Endodermal cell (in vitro differentiated cells): ENCODE results near the gene WASF3. TPM values are rescaled to one million over a fixed set of nuclear protein-coding genes. Genes with fewer than 3 reads are reported as not detected.

ENCODE experiments used
- DNase-seq: peaks from one replicate; pipeline ENCODE4 v3.0.0-alpha.2; 2017
- H3K27ac ChIP-seq: 2 replicates; pipeline ENCODE4 v1.5.1; 2013; ENCODE audit warnings: mild to moderate bottlenecking, low read depth, low read length, moderate library complexity
- H3K27me3 ChIP-seq: 2 replicates; pipeline ENCODE4 v1.6.1; 2013; ENCODE audit warnings: mild to moderate bottlenecking, low read length, moderate library complexity; ENCODE audit not compliant: insufficient read depth, control insufficient read depth, poor library complexity, severe bottlenecking
- H3K36me3 ChIP-seq: 2 replicates; pipeline ENCODE4 v1.7.0; 2013; ENCODE audit warnings: mild to moderate bottlenecking, low read length, moderate library complexity; ENCODE audit not compliant: control insufficient read depth, insufficient read depth
- H3K4me1 ChIP-seq: one replicate; pipeline ENCODE4 v1.7.0; 2013; ENCODE audit warnings: low read length; ENCODE audit not compliant: control insufficient read depth, insufficient read depth
- H3K4me3 ChIP-seq: 2 replicates; pipeline ENCODE4 v1.5.1; 2013; ENCODE audit warnings: mild to moderate bottlenecking, low read length, moderate library complexity
- H3K9ac ChIP-seq: 2 replicates; pipeline ENCODE4 v1.6.1; 2013; ENCODE audit warnings: mild to moderate bottlenecking, low read length, moderate library complexity; ENCODE audit not compliant: poor library complexity, severe bottlenecking; ENCODE audit errors: extremely low read depth
- H3K9me3 ChIP-seq: 2 replicates; pipeline ENCODE4 v1.6.1; 2013; ENCODE audit warnings: mild to moderate bottlenecking, low read length, moderate library complexity; ENCODE audit not compliant: control insufficient read depth
- H3K27ac Mint-ChIP-seq: 2 replicates; pipeline ENCODE4 v1.8.0; 2020; ENCODE audit warnings: mixed read lengths
- H3K27me3 Mint-ChIP-seq: 2 replicates; pipeline ENCODE4 v1.8.0; 2021; ENCODE audit warnings: mild to moderate bottlenecking, mixed read lengths; ENCODE audit not compliant: insufficient read depth
- H3K36me3 Mint-ChIP-seq: 2 replicates; pipeline ENCODE4 v1.8.0; 2020; ENCODE audit warnings: low read depth, mixed read lengths
- H3K4me1 Mint-ChIP-seq: 2 replicates; pipeline ENCODE4 v1.8.0; 2020; ENCODE audit warnings: mixed read lengths
- H3K4me3 Mint-ChIP-seq: 2 replicates; pipeline ENCODE4 v1.8.0; 2020; ENCODE audit warnings: mild to moderate bottlenecking, moderate library complexity, mixed read lengths
- H3K9me3 Mint-ChIP-seq: 2 replicates; pipeline ENCODE4 v1.8.0; 2020; ENCODE audit warnings: mild to moderate bottlenecking, mixed read lengths
- CTCF ChIP-seq: fragments of 200-600 bp; sonication (generic); conservative IDR thresholded peaks from 2 replicates; pipeline ENCODE4 v1.5.0; 2021; ENCODE audit warnings: antibody characterized with exemption, mild to moderate bottlenecking
- WGBS, 2 experiments: methylation state at CpG; one replicate each; pipeline versions ENCODE4 v1.1.5 to v1.1.7; 2013; ENCODE audit warnings: missing lambda C conversion rate in 2 of 2, mixed read lengths in 1 of 2; ENCODE audit not compliant: insufficient coverage in 1 of 2, insufficient read length in 1 of 2; 5-methylcytosine and 5-hydroxymethylcytosine counted together
- total RNA-seq, 2 donors: library from RNA; stranded (reverse); fragmentation: NEBNext Ultra II Directional in 1 of 2; extraction: Animal tissue kit (Norgen Biotek cat#: 25700) in 1 of 2; gene quantifications; 2 replicates in 1 of 2; 3 replicates in 1 of 2; pipeline ENCODE4 v1.2.1, GENCODE V29; 2021

The WASF3 gene
- total RNA-seq, 2 donors from 2014 or later: 20.5 to 32.6 TPM

GRCh38 chr13:26555413-26555812 is 2.1 kb upstream of the WASF3 start:
- DNase-seq: no peak
- Histone ChIP-seq H3K36me3 (no peaks in the 10 kb centered on the region), H3K27me3 (peaks cover 14% of the 10 kb centered on the region), H3K4me1 (no peaks in the 10 kb centered on the region), H3K4me3 (no peak overlapping the region), H3K27ac (no peak overlapping the region), H3K9me3 (no peaks in the 10 kb centered on the region), H3K9ac (no peak overlapping the region)
- peaks cover 28% of the 10 kb centered on the region for H3K27me3 Mint-ChIP-seq
- no peak for TF ChIP-seq CTCF
- H3K27ac Mint-ChIP-seq: no peak overlapping the region
- peaks cover 13% of the 10 kb centered on the region for H3K4me1 Mint-ChIP-seq
- WGBS, 2 experiments: 87% methylated on average over 1 of the region's 1 CpG; no CpG with 5 or more reads in 1 of the 2 experiments
- H3K9me3 Mint-ChIP-seq: no peaks in the 10 kb centered on the region
- no peaks in the 10 kb centered on the region for H3K36me3 Mint-ChIP-seq
- no peak overlapping the region for H3K4me3 Mint-ChIP-seq

- Mint-ChIP-seq H3K4me3 (peak overlapping the region; percentile 49), H3K9me3 (no peaks in the 10 kb centered on the region), H3K36me3 (no peaks in the 10 kb centered on the region), H3K4me1 (peaks cover 13% of the 10 kb centered on the region), H3K27ac (no peak overlapping the region), H3K27me3 (peaks cover 21% of the 10 kb centered on the region)
- H3K4me1 ChIP-seq: no peaks in the 10 kb centered on the region
- no peak overlapping the region for H3K27ac ChIP-seq
- H3K36me3 ChIP-seq: no peaks in the 10 kb centered on the region
- no peak for DNase-seq
- no peak overlapping the region for H3K9ac ChIP-seq
- TF ChIP-seq CTCF: peak; percentile 32
- H3K27me3 ChIP-seq: peaks cover 13% of the 10 kb centered on the region
- 5 to 6% methylated on average over 3 of the region's 3 CpGs for WGBS, 2 experiments
- no peaks in the 10 kb centered on the region for H3K9me3 ChIP-seq
- peak overlapping the region; percentile 74 for H3K4me3 ChIP-seq
Observed at GRCh38 chr13:26557051-26557392, 461 bp upstream of the WASF3 start.

- peak; percentile 68 for DNase-seq
- peaks cover 15% of the 10 kb centered on the region for H3K4me1 Mint-ChIP-seq
- no peaks in the 10 kb centered on the region for H3K9me3 ChIP-seq
- no peaks in the 10 kb centered on the region for H3K36me3 ChIP-seq
- peaks cover 13% of the 10 kb centered on the region for H3K27me3 ChIP-seq
- peak overlapping the region; percentile 77 for H3K4me3 ChIP-seq
- H3K27ac ChIP-seq: peak overlapping the region; percentile 59
- TF ChIP-seq CTCF: no peak
- WGBS, 2 experiments: 2 to 4% methylated on average over 27 to 73 of the region's 73 CpGs
- peak overlapping the region; percentile 68 for H3K4me3 Mint-ChIP-seq
- no peaks in the 10 kb centered on the region for H3K4me1 ChIP-seq
- no peaks in the 10 kb centered on the region for H3K36me3 Mint-ChIP-seq
- H3K27me3 Mint-ChIP-seq: peaks cover 21% of the 10 kb centered on the region
- no peaks in the 10 kb centered on the region for H3K9me3 Mint-ChIP-seq
- peak overlapping the region; percentile 36 for H3K9ac ChIP-seq
- H3K27ac Mint-ChIP-seq: no peak overlapping the region
Observed at GRCh38 chr13:26558074-26558805, 757 bp downstream of the WASF3 start.
